ENCODE measurements around the gene LMO7. TPM values are rescaled to one million over a fixed set of nuclear protein-coding genes. Genes with fewer than 3 reads are reported as not detected.
"Not testable (repeated sequence)": the region's sequence is repeated elsewhere in the genome, so short reads cannot be mapped to it uniquely, and the experiment has no call there.

The LMO7 gene
- polyA plus RNA-seq, 5 donors, result 113 to 213 (median 199) TPM

GRCh38 chr13:75770164-75770563 is 134.0 kb downstream of the LMO7 start:
- DNase-seq, result no peak

- DNase-seq, result no peak
Observed at GRCh38 chr13:75770592-75771011, 134.5 kb downstream of the LMO7 start.

GRCh38 chr13:75771226-75771625 is 135.1 kb downstream of the LMO7 start:
- no peak for DNase-seq

- no peak for DNase-seq
Observed at GRCh38 chr13:75771818-75772217, 135.7 kb downstream of the LMO7 start.

GRCh38 chr13:75774176-75774575 is 138.0 kb downstream of the LMO7 start:
- no peak for DNase-seq

GRCh38 chr13:75776550-75776949 is 140.4 kb downstream of the LMO7 start:
- no peak for DNase-seq

GRCh38 chr13:75779393-75779792 is 143.3 kb downstream of the LMO7 start:
- no peak for DNase-seq

GRCh38 chr13:75780103-75780502 is 144.0 kb downstream of the LMO7 start:
- not testable (repeated sequence) for DNase-seq

- DNase-seq, result no peak
Observed at GRCh38 chr13:75782985-75783384, 146.9 kb downstream of the LMO7 start.

GRCh38 chr13:75784003-75784402 is 147.9 kb downstream of the LMO7 start:
- no peak for DNase-seq

GRCh38 chr13:75785130-75785529 is 149.0 kb downstream of the LMO7 start:
- no peak for DNase-seq

GRCh38 chr13:75787249-75787928 is 151.3 kb downstream of the LMO7 start:
- DNase-seq, result no peak

- no peak for DNase-seq
Observed at GRCh38 chr13:75788481-75788981, 152.4 kb downstream of the LMO7 start.

GRCh38 chr13:75789451-75790197 is 153.5 kb downstream of the LMO7 start:
- no peak for DNase-seq

GRCh38 chr13:75790198-75790970 is 154.3 kb downstream of the LMO7 start:
- DNase-seq, result no peak

GRCh38 chr13:75792526-75793187 is 156.5 kb downstream of the LMO7 start:
- no peak for DNase-seq

GRCh38 chr13:75793188-75793567 is 157.0 kb downstream of the LMO7 start:
- not testable (repeated sequence) for DNase-seq

GRCh38 chr13:75794663-75795062 is 158.5 kb downstream of the LMO7 start:
- no peak for DNase-seq

- DNase-seq, result no peak
Observed at GRCh38 chr13:75795274-75795673, 159.1 kb downstream of the LMO7 start.

GRCh38 chr13:75796825-75797224 is 160.7 kb downstream of the LMO7 start:
- DNase-seq, result no peak

- DNase-seq, result no peak
Observed at GRCh38 chr13:75797239-75797638, 161.1 kb downstream of the LMO7 start.

- DNase-seq, result no peak
Observed at GRCh38 chr13:75797719-75798118, 161.6 kb downstream of the LMO7 start.

Measured in right lung (tissue), 5 donors.